ENCODE results near the gene BBS1. TPM values are rescaled to one million over a fixed set of nuclear protein-coding genes. Genes with fewer than 3 reads are reported as not detected.

The BBS1 gene
- total RNA-seq, 2 donors from 2014 or later, result 9.1 to 17.5 TPM

GRCh38 chr11:66473608-66474515, 36.6 kb upstream of the BBS1 start:
- Mint-ChIP-seq H3K9me3 (no peaks in the 10 kb centered on the region), H3K27ac (peak overlapping the region in 1 of 2 donors; percentile 79), H3K36me3 (no peaks in the 10 kb centered on the region)
- no peak for DNase-seq (ENCODE audit: low spot score in 2 of 2)
- no peak for ATAC-seq

- no peak for DNase-seq (ENCODE audit: low spot score in 2 of 2)
- Mint-ChIP-seq H3K27ac (no peak overlapping the region), H3K9me3 (no peaks in the 10 kb centered on the region), H3K36me3 (peaks cover 0 to 4% of the 10 kb centered on the region in 2 donors)
- ATAC-seq, result no peak
Observed at GRCh38 chr11:66475349-66476172, 34.9 kb upstream of the BBS1 start.

GRCh38 chr11:66476173-66476840, 34.1 kb upstream of the BBS1 start:
- no peak for DNase-seq (ENCODE audit: low spot score in 2 of 2)
- Mint-ChIP-seq H3K9me3 (no peaks in the 10 kb centered on the region), H3K27ac (no peak overlapping the region), H3K36me3 (peaks cover 0 to 4% of the 10 kb centered on the region in 2 donors)
- no peak for ATAC-seq

GRCh38 chr11:66476841-66477251, 33.6 kb upstream of the BBS1 start:
- DNase-seq (ENCODE audit: low spot score in 2 of 2) (no peak), ATAC-seq (no peak)
- Mint-ChIP-seq H3K36me3 (peaks cover 0 to 4% of the 10 kb centered on the region in 2 donors), H3K27ac (no peak overlapping the region), H3K9me3 (no peaks in the 10 kb centered on the region)

GRCh38 chr11:66477263-66478201, 32.9 kb upstream of the BBS1 start:
- H3K27ac Mint-ChIP-seq, result peak overlapping the region; percentile 42 to 67
- no peak for ATAC-seq
- H3K9me3 Mint-ChIP-seq, result no peaks in the 10 kb centered on the region
- H3K36me3 Mint-ChIP-seq, result peaks cover 4% of the 10 kb centered on the region in 2 donors
- no peak for DNase-seq (ENCODE audit: low spot score in 2 of 2)

- H3K36me3 Mint-ChIP-seq, result peaks cover 4 to 6% of the 10 kb centered on the region in 2 donors
- no peaks in the 10 kb centered on the region for H3K9me3 Mint-ChIP-seq
- ATAC-seq (no peak), DNase-seq (ENCODE audit: low spot score in 2 of 2) (peak in 1 of 2 donors; percentile 46)
- peak overlapping the region; percentile 93 for H3K27ac Mint-ChIP-seq
Observed at GRCh38 chr11:66478729-66479393, 31.6 kb upstream of the BBS1 start.

GRCh38 chr11:66479394-66480116, 30.9 kb upstream of the BBS1 start:
- H3K36me3 Mint-ChIP-seq, result peaks cover 4 to 6% of the 10 kb centered on the region in 2 donors
- H3K9me3 Mint-ChIP-seq, result no peaks in the 10 kb centered on the region
- peak in 1 of 2 donors; percentile 24 for DNase-seq (ENCODE audit: low spot score in 2 of 2)
- ATAC-seq, result no peak
- peak overlapping the region; percentile 93 for H3K27ac Mint-ChIP-seq

GRCh38 chr11:66480117-66480938, 30.1 kb upstream of the BBS1 start, which contains the start of gene DPP3:
Gene DPP3, plus strand, starts transcription at chr11:66480434. Its CDS starts 1,767 bp downstream, at chr11:66482201.
- Mint-ChIP-seq H3K36me3 (peaks cover 4 to 6% of the 10 kb centered on the region in 2 donors), H3K27ac (peak within 1 kb of the TSS; percentile 93), H3K9me3 (no peaks in the 10 kb centered on the region)
- peak; percentile 96 to 98 for ATAC-seq
- peak; percentile 97 to 98 for DNase-seq (ENCODE audit: low spot score in 2 of 2)

- ATAC-seq, result no peak
- Mint-ChIP-seq H3K9me3 (no peaks in the 10 kb centered on the region), H3K27ac (peak overlapping the region in 1 of 2 donors; percentile 44), H3K36me3 (peaks cover 0 to 6% of the 10 kb centered on the region in 2 donors)
- no peak for DNase-seq (ENCODE audit: low spot score in 2 of 2)
Observed at GRCh38 chr11:66484806-66485380, 25.5 kb upstream of the BBS1 start.

GRCh38 chr11:66488957-66489356, 21.5 kb upstream of the BBS1 start:
- Mint-ChIP-seq H3K9me3 (no peaks in the 10 kb centered on the region), H3K36me3 (no peaks in the 10 kb centered on the region), H3K27ac (peak overlapping the region in 1 of 2 donors; percentile 17)
- no peak for DNase-seq (ENCODE audit: low spot score in 2 of 2)
- no peak for ATAC-seq

- ATAC-seq (no peak), DNase-seq (ENCODE audit: low spot score in 2 of 2) (no peak)
- no peaks in the 10 kb centered on the region for H3K9me3 Mint-ChIP-seq
- no peaks in the 10 kb centered on the region for H3K36me3 Mint-ChIP-seq
- H3K27ac Mint-ChIP-seq, result no peak overlapping the region
Observed at GRCh38 chr11:66489636-66490035, 20.8 kb upstream of the BBS1 start.

- ATAC-seq, result peak in 1 of 2 donors; percentile 52
- Mint-ChIP-seq H3K36me3 (peaks cover 0 to under 1% of the 10 kb centered on the region in 2 donors), H3K27ac (no peak overlapping the region), H3K9me3 (no peaks in the 10 kb centered on the region)
- DNase-seq (ENCODE audit: low spot score in 2 of 2), result no peak
Observed at GRCh38 chr11:66491315-66491935, 19.0 kb upstream of the BBS1 start.

- no peaks in the 10 kb centered on the region for H3K9me3 Mint-ChIP-seq
- peaks cover 5% of the 10 kb centered on the region in 2 donors for H3K36me3 Mint-ChIP-seq
- ATAC-seq (no peak), DNase-seq (ENCODE audit: low spot score in 2 of 2) (no peak)
- peak overlapping the region; percentile 7 to 65 for H3K27ac Mint-ChIP-seq
Observed at GRCh38 chr11:66492161-66492865, 18.1 kb upstream of the BBS1 start.

All from activated naive CD4-positive, alpha-beta T cell treated with anti-CD3 and anti-CD28 coated beads, Interleukin-2, amount 50 U/mL, for 72 hours (primary cell).